Endothelial cell of umbilical vein (primary cell): ENCODE data around the gene TOB1. TPM values are rescaled to one million over a fixed set of nuclear protein-coding genes. Genes with fewer than 3 reads are reported as not detected.

Source experiments
- BruUV-seq: library from RNA; stranded (reverse); fragments of 400-500 nt; replicated peaks from 2 replicates; lab custom pipeline; 2021; lab: Mats Ljungman, UMichigan
- CTCF ChIA-PET: fragments of 300-600, 350-600 bp; sonication (Branson Sonifier 250); formaldehyde crosslinking; loops from one replicate; lab custom pipeline; 2021; ENCODE audit warnings: antibody characterized with exemption, inconsistent platforms; lab: Charles Lee
- POLR2A ChIA-PET: fragments of 300-600, 350-600 bp; sonication (Branson Sonifier 250); formaldehyde crosslinking; loops from one replicate; lab custom pipeline; 2021; ENCODE audit warnings: antibody characterized with exemption, inconsistent platforms; lab: Charles Lee
- DNase-seq: peaks from one replicate; pipeline ENCODE4 v3.0.0-alpha.2; 2011; ENCODE audit warnings: low read depth, low spot score
- FAIRE-seq: peaks from 2 replicates; lab custom pipeline; 2011; peaks lifted over from hg19 to GRCh38; lab: Jason Lieb, UNC
- H2AFZ ChIP-seq: 2 replicates; pipeline ENCODE4 v1.6.0; 2012; ENCODE audit warnings: low read depth, low read length, control low read depth, inconsistent platforms
- H3K27ac ChIP-seq: 2 replicates; pipeline ENCODE4 v1.5.1; 2011; ENCODE audit warnings: low read depth, mild to moderate bottlenecking, control low read depth, low read length, moderate library complexity; ENCODE audit not compliant: insufficient read depth
- H3K27me3 ChIP-seq, 2 experiments: 2 replicates each; pipeline versions ENCODE4 v1.6.0 to v1.6.1; 2011; ENCODE audit warnings: low read length in 2 of 2, mixed read lengths in 1 of 2; ENCODE audit not compliant: control insufficient read depth in 2 of 2, insufficient read depth in 2 of 2
- H3K36me3 ChIP-seq, 2 experiments: 2 replicates in 1 of 2; 3 replicates in 1 of 2; pipeline ENCODE4 v1.5.1; 2011; ENCODE audit warnings: low read length in 2 of 2, mild to moderate bottlenecking in 1 of 2, moderate library complexity in 1 of 2; ENCODE audit not compliant: control insufficient read depth in 2 of 2, insufficient read depth in 2 of 2; ENCODE audit errors: extremely low read depth in 1 of 2
- H3K4me1 ChIP-seq: 3 replicates; pipeline ENCODE4 v1.5.1; 2011; ENCODE audit warnings: mild to moderate bottlenecking, low read length; ENCODE audit not compliant: control insufficient read depth, insufficient read depth; ENCODE audit errors: extremely low read depth
- H3K4me2 ChIP-seq: 2 replicates; pipeline ENCODE4 v1.6.1; 2011; ENCODE audit warnings: low read length, control low read depth, mixed read lengths; ENCODE audit not compliant: insufficient read depth
- H3K4me3 ChIP-seq, 3 experiments: fragments of 200-600 bp in 1 of 3; sonication (generic), shearing (Covaris generic) in 1 of 3; replicated peaks in 1 of 3; 2 replicates each; pipeline ENCODE4 v1.5.1; 2011 to 2016; ENCODE audit warnings: control low read depth in 3 of 3, low read length in 3 of 3, mild to moderate bottlenecking in 2 of 3, inconsistent platforms in 1 of 3, low read depth in 1 of 3, moderate library complexity in 1 of 3; ENCODE audit not compliant: insufficient read depth in 1 of 3
- H3K79me2 ChIP-seq: 2 replicates; pipeline ENCODE4 v1.6.0; 2012; ENCODE audit warnings: low read length, inconsistent platforms; ENCODE audit not compliant: control insufficient read depth, insufficient read depth
- H3K9ac ChIP-seq: replicated peaks from 2 replicates; pipeline ENCODE3; 2011; ENCODE audit warnings: low read length, control low read depth; ENCODE audit not compliant: insufficient read depth; ENCODE audit errors: extremely low read depth
- H3K9me1 ChIP-seq: replicated peaks from 3 replicates; pipeline ENCODE4 v1.6.0; 2011; ENCODE audit warnings: mild to moderate bottlenecking, low read length; ENCODE audit not compliant: control insufficient read depth, insufficient read depth; ENCODE audit errors: extremely low read depth
- H3K9me3 ChIP-seq: replicated peaks from 2 replicates; pipeline ENCODE4 v1.5.1; 2012; ENCODE audit warnings: low read length, inconsistent platforms; ENCODE audit not compliant: control insufficient read depth, insufficient read depth
- H4K20me1 ChIP-seq: replicated peaks from 2 replicates; pipeline ENCODE3; 2011; ENCODE audit warnings: mild to moderate bottlenecking, low read length; ENCODE audit not compliant: control insufficient read depth, insufficient read depth; ENCODE audit errors: extremely low read depth
- CTCF ChIP-seq, 2 donors: IDR thresholded peaks; 1 replicate in 1 of 2; 2 replicates in 1 of 2; pipeline ENCODE4 v1.5.1; 2011; ENCODE audit warnings: low read length in 2 of 2, mild to moderate bottlenecking in 2 of 2, moderate library complexity in 2 of 2, control low read depth in 1 of 2, inconsistent platforms in 1 of 2, low read depth in 1 of 2; ENCODE audit not compliant: insufficient read depth in 1 of 2; ENCODE audit errors: extremely low read depth in 1 of 2
- EZH2 ChIP-seq: IDR thresholded peaks from 2 replicates; pipeline ENCODE4 v1.6.1; 2012; ENCODE audit warnings: borderline replicate concordance, low read depth, mild to moderate bottlenecking, moderate library complexity, low read length, inconsistent platforms; ENCODE audit not compliant: severe bottlenecking
- FOS ChIP-seq: IDR thresholded peaks from 2 replicates; pipeline ENCODE4 v1.6.1; 2011; ENCODE audit warnings: mild to moderate bottlenecking, low read length, moderate library complexity, borderline replicate concordance; ENCODE audit not compliant: insufficient read depth
- GATA2 ChIP-seq: IDR thresholded peaks from 2 replicates; pipeline ENCODE4 v1.7.0; 2011; ENCODE audit warnings: low read depth, mild to moderate bottlenecking, moderate library complexity, mixed read lengths, low read length; ENCODE audit not compliant: insufficient read length, insufficient read depth
- JUN ChIP-seq: IDR thresholded peaks from 2 replicates; pipeline ENCODE4 v1.6.1; 2011; ENCODE audit warnings: borderline replicate concordance, low read depth; ENCODE audit not compliant: insufficient read length, insufficient read depth
- MAX ChIP-seq: IDR thresholded peaks from 2 replicates; pipeline ENCODE4 v1.6.1; 2011; ENCODE audit not compliant: insufficient read depth, insufficient read length
- MYC ChIP-seq: IDR thresholded peaks from one replicate; pipeline ENCODE4 v1.6.1; 2011; ENCODE audit warnings: mild to moderate bottlenecking, low read depth, low read length
- POLR2A ChIP-seq: IDR thresholded peaks from 2 replicates; pipeline ENCODE4 v1.6.1; 2012; ENCODE audit warnings: low read depth, mild to moderate bottlenecking, control low read depth, low read length
- POLR2AphosphoS5 ChIP-seq: IDR thresholded peaks from 2 replicates; pipeline ENCODE4 v1.6.1; 2012; ENCODE audit warnings: low read depth, mild to moderate bottlenecking, control low read depth, low read length, moderate library complexity; ENCODE audit not compliant: insufficient read depth
- dilution Hi-C: fragments of 300-500 bp; cut with MboI; formaldehyde crosslinking; loops from one replicate; pipeline ENCODE4 v1.15.0; 2019; ENCODE audit warnings: low sequenced_read_pairs; ENCODE audit not compliant: extremely low pct_ligation_motif_present
- intact Hi-C: fragments of 100-400 bp; cut with micrococcal nuclease; formaldehyde crosslinking; loops from one replicate; pipeline ENCODE4 v1.10.0; 2022
- polyA plus RNA-seq, 4 experiments: library from polyadenylated mRNA; depleted of rRNA in 3 of 4; stranded (reverse) in 3 of 4; unstranded in 1 of 4; fragments of >200 nt; gene quantifications; 2 replicates each; pipeline versions ENCODE4 v1.2.1 to v1.2.3, GENCODE V29; 2011 to 2012; ENCODE audit warnings: missing spikeins in 1 of 4
- total RNA-seq: library from RNA; stranded (reverse); gene quantifications from 2 replicates; pipeline ENCODE4 v1.2.3, GENCODE V29; 2021

Gene TOB1
- total and polyA plus RNA-seq, 2 donors (not counting 3 experiments of a cell fraction or from before 2014, with no cell fraction given): 3.3 to 12.9 TPM

- no peak for FAIRE-seq
- Histone ChIP-seq H3K79me2 (no peaks in the 10 kb centered on the region), H3K9me3 (no peaks in the 10 kb centered on the region), H3K4me3 (no peak overlapping the region), H3K9me1 (no peaks in the 10 kb centered on the region), H3K27ac (no peak overlapping the region), H3K4me2 (no peak overlapping the region), H3K36me3 (no peaks in the 10 kb centered on the region), H3K27me3 (peaks cover 4 to 7% of the 10 kb centered on the region in 2 experiments), H3K9ac (no peak overlapping the region), H4K20me1 (no peaks in the 10 kb centered on the region), H2AFZ (no peak overlapping the region), H3K4me1 (no peaks in the 10 kb centered on the region)
- ChIA-PET POLR2A (no interaction called here), CTCF (interaction anchor here (0.7 to 3.5 kb wide), 11 partner anchors 8 to 139 kb away, joined by 3 to 10 read pairs (median 4); no protein-coding TSS in a partner anchor)
- dilution Hi-C loops (no loop called here), intact Hi-C loops (no loop called here)
- no TSS peak for BruUV-seq
- TF ChIP-seq CTCF (IDR thresholded peaks at IDR 0.05; ENCODE audit: extremely low read depth in 1 of 2, insufficient read depth in 1 of 2, low read depth in 1 of 2, low read length in 2 of 2): no peak
- no peak for TF ChIP-seq POLR2A
- TF ChIP-seq MYC: no peak
- no peak for TF ChIP-seq JUN
- TF ChIP-seq GATA2: no peak
- no peak for TF ChIP-seq EZH2
- no peak for TF ChIP-seq FOS
- no peak for TF ChIP-seq MAX
- TF ChIP-seq POLR2AphosphoS5: no peak
- no peak for DNase-seq
These were observed 47.9 kb downstream of the TOB1 start for GRCh38 chr17:50818261-50818660.
